NCI-H510A (cell line): ENCODE data around the gene SNU13.
"Not testable (repeated sequence)": the region's sequence is repeated elsewhere in the genome, so short reads cannot be mapped to it uniquely, and the experiment has no call there.

ENCODE experiments used
- DNase-seq: peaks from one replicate; lab custom pipeline; 2025; lab: John Stamatoyannopoulos, UW

Gene SNU13

DNA sequence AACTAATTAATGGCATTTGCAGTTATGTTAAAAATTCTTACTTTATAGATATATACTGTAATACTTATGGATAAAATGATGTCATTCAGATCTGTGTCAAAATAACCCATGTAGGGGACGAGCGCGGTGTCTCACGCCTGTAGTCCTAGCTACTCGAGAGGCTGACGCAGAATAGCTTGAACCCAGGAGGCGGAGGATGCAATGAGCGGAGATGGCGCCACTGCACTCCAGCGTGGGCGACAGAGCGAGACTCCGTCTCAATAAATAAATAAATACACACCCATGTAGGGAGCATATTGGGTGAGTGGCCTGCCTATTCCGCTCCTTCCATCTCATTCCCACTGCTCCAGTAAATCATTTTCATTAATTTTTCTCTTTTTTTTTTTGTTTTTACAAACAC, 7.1 kb downstream of the SNU13 start:
- DNase-seq: no peak

DNA sequence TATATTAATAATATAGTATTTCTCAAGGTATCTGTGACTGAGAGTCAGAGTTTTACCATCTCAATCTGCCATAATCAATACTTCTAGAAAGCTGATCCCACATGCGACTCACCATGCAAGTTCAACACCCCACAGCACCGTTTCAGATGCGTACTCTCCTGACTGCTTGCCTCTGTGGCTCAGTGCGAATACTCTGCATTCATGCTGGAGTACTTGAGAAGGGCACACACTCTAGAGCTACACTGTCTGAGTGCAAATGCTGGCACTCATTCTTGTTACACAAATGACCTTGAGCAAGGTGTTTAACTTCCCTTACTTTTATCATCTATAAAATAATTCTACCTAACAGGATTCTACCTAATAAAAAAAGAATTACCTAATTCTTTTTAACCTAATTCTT, 12.5 kb downstream of the SNU13 start:
- no peak for DNase-seq

DNA sequence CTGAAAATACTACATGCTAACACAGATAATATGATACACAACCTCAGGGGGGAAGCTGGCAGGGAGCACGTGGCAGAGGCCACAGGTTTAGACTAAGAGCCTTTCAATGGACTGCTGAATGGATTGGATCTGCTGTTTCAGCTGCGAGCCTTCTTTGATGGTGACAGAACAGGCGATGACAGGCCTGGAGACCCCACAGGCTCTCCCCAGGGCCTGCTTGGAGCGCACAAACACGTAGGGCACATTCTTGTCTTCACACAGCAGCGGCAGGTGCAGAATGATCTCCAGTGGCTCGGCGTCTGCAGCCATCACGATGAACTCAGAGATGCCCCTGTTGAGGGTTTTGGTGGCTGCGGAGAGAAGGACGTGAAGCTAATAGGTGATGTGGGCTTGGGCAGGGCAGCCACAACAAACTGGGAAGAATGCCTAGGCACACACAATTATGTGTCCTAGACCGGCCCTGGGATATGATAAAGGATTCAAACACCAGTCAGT, 13.8 kb downstream of the SNU13 start:
- DNase-seq: no peak

DNA sequence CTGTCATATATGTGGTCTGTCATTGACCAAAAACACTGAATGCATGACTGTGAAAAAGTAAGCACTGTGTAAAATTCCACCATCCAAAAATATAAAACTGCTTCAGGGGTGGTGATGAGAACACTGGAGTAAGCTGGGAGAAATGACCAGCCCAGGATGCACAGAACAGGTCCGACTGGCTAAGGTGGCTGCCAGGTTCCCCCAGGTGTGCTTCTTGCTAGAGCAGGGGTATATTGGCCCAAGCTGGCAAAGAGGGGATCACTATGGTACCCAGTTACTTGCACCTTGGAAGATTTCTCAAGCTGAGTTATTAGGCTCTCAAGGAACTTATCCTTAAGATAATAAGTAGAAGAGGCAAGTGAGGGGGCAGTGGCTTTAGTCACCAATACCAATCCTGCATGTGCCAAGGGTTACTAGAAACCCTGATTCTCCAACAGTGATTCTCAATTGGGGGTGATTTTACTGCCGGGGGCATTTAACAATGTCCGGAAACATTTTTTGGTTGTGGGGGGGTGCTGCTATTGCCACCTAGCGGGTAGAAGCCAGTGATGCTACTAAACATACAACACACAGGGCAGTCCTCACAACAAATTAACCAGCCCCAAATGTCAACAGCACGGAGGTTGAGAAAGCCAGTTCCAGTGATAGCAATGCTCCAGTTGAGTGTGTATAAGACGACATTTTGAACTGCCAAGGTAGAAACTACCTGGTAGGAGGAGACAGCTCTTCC, 15.7 kb downstream of the SNU13 start:
- DNase-seq: no peak

DNA sequence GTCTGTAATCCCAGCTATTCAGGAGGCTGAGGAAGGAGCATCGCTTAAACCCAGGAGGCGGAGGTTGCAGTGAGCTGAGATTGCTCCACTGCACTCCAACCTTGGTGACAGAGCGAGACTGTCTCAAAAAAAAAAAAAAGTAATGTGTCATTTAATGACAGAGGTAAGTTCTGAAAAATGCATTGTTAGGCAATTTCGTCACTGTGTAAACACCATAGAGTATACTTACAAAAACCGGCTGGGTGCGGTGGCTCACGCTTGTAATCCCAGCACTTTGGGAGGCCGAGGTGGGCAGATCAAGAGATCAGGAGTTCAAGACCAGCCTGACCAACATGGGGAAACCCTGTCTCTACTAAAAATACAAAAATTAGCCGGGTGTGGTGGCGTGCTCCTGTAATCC, 16.6 kb downstream of the SNU13 start:
- DNase-seq: not testable (repeated sequence)

DNA sequence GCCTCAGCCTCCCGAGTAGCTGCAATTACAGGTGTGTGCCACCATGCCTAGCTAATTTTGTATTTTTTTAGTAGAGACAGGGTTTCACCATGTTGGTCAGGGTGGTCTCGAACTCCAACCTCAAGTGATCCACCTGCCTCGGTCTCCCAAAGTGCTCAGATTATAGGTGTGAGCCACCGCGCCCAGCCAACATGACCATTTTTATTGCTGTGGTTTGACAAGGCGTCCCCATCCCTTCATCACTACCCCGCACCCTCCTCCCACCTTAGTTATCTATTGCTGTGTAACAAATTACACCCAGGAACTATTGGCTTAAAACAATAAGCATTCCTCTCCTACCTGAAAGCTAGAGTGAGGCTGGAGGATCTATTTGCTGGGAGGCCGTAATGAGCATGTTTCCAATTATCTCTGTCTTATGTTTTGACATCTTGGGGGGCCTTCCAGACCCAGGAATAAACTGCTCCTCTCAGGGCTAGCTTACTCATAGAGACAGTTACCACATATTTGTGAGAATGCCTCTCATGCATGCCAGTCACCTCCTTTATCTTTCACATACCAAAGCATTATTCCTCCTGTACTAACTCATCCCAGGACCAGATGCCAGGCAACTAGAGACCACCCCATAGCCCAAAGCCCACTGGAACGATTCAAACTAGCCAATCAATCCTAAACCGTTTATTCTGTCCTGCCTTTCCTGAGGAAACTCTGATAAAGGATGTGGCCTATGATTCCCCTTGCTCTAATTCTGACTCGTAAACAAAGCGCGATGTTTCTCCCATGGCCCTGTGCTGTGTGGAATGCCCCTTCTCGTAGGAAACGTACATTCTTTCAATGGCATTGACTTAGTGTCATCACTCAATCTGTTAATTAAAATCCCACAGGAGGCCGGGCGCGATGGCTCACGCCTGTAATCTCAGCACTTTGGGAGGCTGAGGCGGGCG, 19.4 kb downstream of the SNU13 start:
- DNase-seq: no peak

DNA sequence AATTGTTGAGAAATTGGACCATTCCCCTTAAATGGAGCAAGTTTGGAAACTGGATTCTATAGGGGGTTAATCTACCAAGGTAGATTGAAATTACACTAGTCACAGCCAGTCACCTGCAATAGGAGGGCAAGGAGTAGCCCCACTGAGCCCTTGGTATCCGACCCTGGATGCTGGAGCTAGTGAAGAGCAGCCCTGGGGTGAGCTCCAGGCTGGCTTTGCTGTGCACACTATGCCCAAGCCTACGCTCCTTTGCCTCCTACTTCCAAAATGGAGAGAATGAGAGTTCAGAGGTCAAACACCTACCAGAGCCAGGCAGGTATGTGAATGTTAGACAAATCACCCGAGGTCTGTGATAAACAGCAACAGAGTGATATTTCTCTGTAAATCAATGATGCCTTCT, 23.7 kb downstream of the SNU13 start:
- DNase-seq: no peak

DNA sequence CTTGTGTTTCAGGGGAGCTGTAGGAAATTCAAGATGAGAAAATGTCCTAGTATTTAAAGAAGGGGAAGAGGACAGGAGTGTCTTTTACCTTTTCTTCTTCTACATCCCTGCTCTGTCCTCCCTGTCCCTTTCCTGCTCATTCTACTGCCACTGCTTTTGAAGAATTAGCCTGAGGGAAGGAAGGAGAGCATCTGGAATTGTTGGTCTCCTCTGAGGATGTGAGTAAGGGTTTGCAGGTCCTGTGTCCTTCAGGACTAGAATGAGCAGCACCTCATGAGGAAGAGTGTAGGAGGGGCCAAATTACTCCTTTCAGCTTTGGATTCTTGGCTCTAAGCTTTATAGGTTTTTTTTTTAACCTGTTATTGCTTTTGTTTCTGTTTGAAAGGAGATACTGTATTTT, 24.2 kb downstream of the SNU13 start:
- DNase-seq: no peak

DNA sequence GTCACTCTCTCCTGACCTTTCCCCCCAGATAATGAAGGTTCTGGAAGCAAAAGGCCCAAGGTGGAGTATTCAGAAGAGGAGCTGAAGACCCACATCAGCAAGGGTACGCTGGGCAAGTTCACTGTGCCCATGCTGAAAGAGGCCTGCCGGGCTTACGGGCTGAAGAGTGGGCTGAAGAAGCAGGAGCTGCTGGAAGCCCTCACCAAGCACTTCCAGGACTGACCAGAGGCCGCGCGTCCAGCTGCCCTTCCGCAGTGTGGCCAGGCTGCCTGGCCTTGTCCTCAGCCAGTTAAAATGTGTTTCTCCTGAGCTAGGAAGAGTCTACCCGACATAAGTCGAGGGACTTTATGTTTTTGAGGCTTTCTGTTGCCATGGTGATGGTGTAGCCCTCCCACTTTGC, 25.1 kb downstream of the SNU13 start:
- not testable (repeated sequence) for DNase-seq

DNA sequence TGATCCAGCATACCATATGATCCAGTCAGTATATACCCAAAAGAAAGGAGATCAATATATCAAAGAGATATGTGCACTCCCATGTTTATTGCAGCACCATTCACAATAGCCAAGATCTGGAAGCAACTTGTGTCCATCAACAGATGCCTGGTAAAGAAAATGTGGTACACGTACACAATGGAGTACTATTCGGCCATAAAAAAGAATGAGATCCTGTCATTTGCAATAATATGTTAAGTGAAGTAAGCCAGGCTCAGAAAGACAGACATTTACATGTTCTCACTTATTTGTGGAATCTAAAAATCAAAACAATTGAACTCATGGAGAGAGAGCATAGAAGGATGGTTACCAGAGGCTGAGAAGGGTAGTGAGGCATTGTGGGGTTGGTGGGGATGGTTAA, 27.0 kb downstream of the SNU13 start:
- no peak for DNase-seq

DNA sequence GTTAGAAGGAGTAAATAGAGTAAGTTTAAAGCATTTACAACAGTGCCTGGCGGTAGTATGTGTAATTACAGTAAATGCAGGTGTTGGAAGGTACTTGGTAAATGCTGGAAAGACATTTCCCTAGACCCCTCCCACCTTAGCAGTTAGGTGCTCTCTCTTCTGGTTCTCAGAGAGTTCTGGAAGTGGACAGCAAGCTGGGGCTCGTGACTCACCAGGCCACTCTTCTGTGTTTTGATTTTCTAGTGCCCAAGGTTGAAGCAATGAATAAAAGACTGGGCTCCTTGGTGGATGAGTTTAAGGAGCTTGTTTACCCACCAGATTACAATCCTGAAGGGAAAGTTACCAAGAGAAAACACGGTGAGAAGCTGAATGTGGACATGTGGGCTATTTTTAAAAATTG, 27.6 kb downstream of the SNU13 start:
- no peak for DNase-seq

DNA sequence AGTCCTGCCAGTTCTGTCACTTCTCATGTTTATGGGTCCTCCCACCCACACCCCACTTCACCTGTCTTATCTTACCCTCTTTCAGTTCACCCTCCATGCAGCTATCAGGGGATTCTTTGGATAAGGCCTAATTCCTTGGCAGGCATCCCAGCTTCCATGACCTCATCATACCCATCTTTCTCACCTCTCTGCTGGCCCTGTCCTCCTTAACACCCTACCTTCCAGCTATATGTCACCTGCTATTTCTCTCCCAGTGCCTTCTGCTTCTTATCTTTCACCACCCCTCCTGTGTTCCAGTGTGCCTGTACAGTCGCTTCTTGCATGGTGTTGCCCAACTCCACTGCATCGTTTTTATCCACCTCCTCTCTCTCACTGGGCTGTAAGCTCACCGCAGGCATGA, 28.3 kb downstream of the SNU13 start:
- no peak for DNase-seq

DNA sequence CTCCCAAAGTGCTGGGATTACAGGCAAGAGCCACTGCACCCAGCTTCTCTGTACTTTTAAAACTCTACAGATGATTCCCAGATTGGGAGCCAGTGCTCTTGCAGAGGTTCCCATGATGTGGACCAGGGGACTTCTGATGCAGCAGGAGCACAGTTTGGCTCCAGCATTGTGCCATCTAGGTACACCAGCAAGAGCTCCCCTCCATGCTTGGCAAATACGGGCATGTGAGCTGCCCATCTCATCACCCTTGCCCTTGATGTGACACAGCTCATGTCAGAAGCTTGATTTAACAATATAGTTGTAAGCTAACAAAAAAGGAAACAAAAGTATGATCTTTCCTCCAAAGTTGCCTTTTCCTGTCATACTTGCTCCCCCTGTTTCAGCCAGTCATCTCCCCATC, 28.7 kb downstream of the SNU13 start:
- no peak for DNase-seq

DNA sequence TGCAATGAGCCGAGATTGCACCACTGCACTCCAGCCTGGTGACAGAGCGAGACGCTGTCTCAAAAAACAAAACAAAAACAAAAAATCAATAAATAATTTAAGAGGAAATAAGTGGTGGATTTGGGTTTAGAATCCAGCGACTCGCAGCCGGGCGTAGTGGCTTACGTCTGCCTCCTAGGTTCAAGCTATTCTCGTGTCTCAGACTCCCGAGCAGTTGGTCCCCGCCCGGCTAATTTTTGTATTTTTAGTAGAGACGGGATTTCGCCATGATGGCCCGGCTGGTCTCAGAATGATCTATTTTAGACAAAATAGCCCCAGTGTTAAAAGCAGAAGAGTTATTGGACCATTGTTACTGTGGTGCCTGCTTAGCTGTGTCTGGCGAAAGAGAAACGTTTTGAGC, 29.8 kb downstream of the SNU13 start:
- DNase-seq: no peak

DNA sequence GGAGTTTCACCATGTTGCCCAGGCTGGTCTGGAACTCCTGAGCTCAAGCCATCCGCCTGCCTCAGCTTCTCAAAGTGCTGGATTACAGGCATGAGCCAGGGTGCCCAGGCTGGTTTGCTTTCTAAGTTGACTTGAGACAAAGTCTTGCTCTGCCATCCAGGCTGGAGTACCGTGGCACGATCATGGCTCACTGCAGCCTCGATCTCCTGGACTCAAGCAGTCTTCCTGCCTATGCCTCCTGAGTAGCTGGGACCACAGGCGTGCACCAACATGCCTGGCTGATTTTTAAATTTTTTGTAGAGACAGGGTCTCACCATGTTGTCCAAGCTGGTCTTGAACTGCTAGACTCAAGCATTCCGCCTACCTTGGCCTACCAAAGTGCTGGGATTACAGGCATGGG, 31.0 kb downstream of the SNU13 start:
- DNase-seq: no peak

DNA sequence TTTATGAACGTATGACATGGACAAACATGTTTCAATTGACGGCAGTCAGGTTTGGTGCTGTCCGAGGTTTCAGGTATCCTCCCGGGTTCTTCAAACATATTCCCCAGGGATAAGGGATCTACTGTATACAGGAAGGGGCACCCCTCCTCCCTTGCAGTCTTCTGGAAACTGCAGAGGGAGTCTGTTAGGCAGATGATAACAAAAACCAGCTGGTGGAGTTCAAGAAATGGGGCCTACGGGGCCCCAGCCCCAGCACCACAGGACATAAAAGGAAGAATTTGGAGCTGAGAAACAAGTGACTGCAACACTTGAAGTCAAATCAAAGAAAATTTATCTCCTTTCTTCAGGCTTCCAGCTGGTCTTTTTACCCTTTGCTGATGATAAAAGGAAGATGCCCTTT, 32.1 kb downstream of the SNU13 start:
- no peak for DNase-seq

DNA sequence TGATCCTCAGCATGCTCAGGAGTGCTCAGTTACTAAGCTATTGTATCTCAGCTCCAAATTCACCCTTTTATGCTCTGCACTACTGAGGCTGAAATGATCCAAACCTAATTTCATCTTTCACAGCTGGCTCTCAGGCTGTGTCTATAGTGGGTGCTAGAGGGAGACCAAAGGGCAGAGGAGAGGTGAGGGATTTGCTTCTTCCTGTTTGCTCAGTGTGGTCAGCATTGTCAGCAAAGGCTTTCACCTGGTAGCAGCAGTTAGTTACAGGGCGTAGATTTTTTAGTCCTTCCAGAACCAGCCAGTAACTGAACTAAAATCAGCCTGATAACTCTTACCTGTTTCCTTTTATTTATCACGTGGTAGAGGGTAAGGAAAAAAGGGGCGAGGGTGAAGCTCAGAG, 34.3 kb downstream of the SNU13 start:
- DNase-seq: no peak

DNA sequence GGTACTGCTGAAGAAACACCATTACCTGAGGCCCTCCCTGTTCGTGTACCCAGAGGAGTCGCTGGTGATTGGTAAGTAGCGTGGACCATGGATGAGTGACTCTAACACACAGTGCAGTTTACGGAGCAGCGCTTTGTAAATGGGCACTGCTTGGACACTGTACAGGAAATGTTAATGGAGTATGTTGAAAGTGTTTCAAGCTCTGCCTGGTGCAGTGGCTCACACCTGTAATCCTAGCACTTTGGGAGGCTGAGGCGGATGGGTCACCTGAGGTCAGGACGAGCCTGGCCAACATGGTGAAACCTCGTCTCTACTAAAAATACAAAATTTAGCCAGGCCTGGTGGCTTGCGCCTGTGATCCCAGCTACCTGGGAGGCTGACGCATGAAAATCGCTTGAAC, 37.8 kb downstream of the SNU13 start:
- no peak for DNase-seq

DNA sequence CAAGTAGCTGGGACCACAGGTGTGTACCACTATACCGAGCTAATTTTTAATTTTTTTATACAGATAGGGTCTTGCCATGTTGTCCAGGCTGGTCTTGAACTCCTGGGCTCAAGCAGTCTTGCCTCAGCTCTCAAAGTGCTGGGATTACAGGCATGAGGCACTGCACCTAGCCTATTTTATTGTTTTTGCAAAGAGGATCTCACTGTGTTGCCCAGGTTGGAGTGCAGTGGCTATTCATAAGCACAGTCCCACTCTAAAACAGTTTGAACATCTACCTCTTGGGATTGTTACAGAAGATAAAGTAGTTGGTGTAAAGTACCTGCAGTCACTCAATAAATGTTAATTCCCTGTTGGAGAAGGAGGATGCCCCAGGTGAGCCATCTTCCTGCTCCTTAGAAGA, 38.4 kb downstream of the SNU13 start:
- no peak for DNase-seq

DNA sequence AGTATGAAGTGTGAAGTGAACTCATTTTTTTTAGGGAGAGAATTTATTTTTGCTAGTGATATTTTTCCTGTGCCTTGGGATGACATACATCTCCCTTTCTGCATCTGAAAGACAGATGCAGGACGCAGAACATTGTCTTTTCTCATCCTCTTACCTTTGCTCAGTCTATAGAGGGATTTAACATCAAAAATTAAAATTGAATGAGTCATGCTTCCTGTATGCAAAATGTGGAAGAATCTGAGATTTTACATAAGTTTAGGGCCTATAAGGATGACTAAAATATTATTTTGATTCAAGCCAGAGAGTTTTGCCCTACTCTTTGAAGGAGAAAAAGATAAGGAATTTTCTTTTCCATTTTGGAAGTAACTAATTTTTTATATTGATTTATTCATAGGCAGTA, 40.2 kb downstream of the SNU13 start:
- DNase-seq: no peak

DNA sequence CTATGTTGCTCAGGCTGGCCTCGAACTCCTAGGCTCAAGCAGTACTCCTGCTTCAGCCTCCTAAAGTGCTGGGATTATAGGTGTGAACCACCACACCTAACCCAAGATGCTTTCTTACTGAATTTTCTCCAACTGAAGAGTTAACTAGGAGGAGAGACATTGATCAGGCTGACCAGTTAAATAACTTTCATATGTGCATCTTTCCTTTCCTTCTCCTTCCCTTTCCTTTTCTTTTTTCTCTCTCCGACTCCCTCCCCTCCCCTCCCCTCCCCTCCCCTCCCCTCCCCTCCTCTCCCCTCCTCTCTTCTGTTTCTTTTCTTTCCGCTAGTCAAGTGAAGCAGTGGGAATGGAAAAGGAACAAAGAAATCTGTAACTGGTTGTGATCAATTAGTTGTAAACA, 40.9 kb downstream of the SNU13 start:
- no peak for DNase-seq

DNA sequence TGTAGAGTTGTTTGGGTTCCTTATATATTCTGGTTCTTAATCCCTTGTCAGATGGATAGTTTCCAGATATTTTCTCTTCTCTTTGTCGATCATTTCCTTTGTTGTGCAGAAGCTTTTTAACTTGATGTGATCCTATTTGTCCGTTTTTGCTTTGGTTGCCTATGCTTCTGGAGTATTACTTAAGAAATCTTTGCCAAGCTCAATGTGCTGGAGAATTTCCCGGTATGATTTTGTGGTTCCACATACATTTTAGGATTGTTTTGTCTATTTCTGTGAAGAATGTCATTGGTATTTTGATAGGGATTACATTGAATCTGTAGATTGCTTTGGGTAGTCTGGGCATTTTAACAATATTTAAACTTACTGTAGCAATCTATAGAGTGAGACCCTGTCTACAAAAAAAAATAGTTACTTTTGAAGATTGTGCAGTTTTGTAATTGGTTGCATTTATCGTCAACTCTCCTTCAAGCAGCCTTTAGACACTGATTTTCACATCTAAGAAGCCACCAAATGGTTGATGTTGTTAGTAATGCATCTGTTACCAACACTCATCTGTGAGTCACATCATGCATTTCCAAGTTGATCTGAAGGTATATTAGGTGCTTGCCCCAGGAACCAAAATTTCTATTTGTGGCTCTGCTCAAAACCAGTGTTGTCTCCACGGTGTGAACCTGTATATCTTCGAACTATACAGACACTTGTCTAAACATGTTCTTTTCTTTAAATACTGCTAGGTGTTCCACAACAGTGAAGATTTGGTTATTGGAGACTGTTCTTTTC, 46.1 kb downstream of the SNU13 start:
- no peak for DNase-seq

DNA sequence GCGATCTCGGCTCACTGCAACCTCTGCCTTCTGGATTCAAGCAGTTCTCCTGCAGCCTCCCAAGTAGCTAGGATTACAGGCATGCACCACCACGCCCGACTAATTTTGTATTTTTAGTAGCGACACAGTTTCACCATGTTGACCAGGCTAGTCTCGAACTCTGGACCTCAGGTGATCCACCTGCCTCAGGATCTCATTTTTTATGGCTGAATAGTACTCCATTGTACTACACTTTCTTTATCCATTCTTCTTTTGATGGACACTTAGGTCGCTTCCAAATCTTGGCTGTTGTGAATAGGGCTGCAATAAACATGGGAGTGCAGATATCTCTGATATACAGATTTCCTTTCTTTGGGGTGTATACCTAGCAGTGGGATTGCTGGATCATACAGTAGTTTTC, 46.8 kb downstream of the SNU13 start:
- DNase-seq: no peak
